GM19438 (cell line): ENCODE measurements around the gene EMD.
"Not testable (repeated sequence)": the region's sequence is repeated elsewhere in the genome, so short reads cannot be mapped to it uniquely, and the experiment has no call there.

Experiments used
- ATAC-seq: cut with Tn5 transposase; IDR thresholded peaks from one replicate; pipeline ENCODE4 v1.9.1; 2021; ENCODE audit warnings: low read depth; ENCODE audit not compliant: unreplicated experiment

Gene EMD

DNA sequence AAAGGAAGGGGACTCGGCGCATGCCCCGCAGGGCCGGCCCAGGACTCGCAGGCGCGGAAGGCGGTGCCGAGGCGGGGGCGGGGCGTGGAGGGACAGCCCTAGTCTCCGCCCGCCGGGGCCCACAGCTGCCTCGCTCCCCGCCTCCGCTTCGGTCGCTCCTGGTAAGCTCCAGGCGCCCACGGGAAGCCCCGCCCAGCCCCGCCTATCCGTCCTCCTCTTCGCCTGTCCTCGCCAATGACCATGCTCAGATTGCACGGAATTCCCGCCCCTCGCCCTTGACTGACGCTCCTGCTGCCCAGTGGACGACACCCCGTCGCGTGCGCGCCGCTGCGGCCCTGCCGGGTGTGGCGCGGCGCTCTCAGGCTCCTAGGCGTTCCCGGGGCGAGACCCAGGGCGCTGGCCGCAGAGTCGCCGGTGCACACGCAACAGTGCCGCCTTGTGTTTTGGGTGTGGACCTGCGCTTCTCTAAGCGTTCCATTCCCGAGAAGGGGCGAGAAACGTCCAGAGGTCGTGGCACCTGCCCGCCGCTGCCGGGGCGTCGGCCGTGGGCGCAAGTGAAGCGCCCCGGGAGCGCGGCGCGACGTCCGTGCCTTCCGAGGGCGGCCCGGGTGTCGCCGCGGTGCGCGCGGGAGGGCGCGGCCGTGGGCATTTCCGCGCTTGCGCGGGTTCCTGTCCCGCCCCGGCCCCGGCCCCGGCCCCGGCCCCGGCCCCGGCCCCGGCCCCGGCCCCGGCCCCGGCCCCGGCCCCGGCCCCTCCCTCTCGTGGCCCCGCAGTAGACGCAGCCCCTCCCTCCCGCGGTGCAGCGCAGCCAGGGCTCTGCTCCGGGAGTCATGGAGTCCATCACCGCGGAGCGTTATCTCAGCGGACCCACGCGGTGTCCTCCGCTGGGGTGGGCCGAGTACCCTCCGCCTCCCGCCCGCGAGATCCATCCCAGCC lies 11.0 kb downstream of the EMD start:
- peak; percentile 75 for ATAC-seq

- not testable (repeated sequence) for ATAC-seq
These were observed 17.3 kb downstream of the EMD start for GRCh38 chrX:154396363-154396762.

DNA sequence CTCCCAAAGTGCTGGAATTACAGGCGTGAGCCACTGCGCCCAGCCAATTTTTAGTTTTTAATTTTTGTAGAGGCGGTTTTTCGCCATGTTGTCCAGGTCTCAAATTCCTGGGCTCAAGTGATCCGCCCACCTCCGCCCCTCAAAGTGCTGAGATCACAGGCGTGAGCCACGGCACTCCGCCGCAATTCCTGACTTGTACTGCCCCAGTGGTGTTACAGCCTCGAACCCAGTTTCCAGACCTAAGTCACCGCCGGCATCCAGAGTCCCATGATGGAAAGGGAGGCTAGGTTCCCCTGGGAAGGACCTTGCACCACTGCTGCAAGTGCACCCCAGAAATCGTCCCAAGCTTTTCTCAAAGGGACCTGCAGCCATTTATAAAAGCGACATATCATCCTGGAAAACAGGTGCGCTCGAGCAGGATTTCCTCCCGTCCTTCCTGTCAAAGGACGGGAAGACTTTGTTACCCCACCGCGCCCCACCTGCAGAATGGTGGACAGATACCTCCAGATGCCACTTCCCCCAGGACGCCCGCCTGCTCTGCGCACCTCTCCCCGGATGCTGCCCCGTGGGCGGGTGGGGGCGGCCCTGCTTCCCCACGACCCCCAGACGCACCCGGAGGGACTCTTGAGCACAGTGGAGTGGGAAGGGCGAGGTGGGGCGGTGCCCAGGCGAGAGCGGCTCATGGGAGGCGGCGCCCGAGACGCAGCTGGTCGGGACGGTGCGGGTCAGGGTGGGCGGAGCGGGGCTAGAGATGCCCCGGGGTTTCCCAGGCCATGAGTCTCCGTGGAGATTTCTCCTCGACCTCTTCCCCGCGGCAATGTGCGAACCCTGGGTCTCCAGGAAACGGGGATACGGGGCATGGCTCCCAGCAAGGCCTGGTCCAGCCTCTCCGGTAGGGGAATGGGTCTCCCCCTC lies 18.1 kb downstream of the EMD start:
- peak; percentile 50 for ATAC-seq

DNA sequence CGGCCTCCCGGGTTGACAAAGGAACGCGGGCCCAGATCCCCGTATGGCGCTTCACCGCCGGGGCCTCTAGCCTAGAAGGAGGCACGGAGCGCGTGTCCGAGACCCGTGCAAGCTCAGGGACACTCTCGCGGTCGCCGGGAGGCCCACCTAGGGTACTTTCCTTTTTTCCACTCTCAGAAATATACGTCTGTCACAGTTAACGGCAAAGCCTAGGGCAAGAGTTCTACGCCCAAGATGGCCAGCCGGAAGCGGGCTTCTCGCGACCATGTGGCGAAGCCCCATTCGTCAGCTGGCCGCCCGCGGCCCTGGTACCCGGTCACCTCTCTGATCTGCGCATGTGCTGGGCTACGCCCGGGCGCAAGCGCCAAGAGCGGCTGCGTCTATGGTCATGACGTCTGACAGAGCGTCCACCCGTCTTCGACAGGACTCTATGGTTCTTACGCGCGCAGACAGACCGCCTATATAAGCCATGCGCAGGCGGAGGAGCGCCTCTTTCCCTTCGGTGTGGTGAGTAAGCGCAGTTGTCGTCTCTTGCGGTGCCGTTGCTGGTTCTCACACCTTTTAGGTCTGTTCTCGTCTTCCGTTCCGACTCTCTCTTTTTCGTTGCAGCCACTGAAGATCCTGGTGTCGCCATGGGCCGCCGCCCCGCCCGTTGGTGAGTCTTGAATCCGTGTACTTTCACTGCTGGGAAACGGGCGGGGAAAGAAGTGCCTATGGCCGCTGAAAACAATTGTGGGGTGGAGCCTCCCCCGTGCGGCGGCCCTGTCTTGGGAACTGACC lies 19.0 kb downstream of the EMD start, which contains the start of gene RPL10:
RPL10 (plus strand) TSS at position 490 of the 780 bp plus-strand sequence; CDS start at position 633, 143 bp downstream.
- peak; percentile 67 for ATAC-seq

GRCh38 chrX:154398668-154399526 lies 19.8 kb downstream of the EMD start:
- ATAC-seq = no peak

DNA sequence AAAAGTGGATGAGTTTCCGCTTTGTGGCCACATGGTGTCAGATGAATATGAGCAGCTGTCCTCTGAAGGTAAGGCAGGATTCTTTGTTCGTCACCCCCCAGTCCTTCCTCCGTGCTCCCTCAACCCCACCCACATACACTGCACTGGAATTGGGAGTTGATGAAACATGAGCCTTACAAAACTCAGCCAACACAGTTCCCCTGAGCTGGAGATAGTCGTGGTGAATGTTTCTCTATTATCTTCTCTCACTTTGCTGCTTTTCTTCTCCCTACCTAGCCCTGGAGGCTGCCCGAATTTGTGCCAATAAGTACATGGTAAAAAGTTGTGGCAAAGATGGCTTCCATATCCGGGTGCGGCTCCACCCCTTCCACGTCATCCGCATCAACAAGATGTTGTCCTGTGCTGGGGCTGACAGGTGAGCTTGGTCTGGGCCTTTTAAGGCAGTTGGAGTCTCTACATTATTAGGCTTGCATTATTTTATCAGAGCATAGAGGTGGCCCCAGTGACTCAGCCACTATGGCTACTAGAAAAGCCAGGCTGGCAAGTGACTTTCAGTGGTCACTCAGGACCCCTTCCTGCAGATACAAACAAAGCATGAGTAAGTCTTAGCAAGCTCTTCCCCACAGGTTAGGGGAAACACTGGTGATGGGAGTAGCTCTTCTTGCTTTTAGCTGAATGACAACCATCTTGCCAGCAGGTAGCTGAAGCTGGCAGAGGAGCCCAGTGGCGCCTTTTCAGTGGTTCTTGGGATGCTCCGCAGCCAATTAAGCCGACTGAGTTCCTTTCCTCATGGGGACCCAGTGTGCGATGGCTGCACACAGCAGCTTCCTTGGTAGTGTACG lies 20.7 kb downstream of the EMD start:
- ATAC-seq = no peak

DNA sequence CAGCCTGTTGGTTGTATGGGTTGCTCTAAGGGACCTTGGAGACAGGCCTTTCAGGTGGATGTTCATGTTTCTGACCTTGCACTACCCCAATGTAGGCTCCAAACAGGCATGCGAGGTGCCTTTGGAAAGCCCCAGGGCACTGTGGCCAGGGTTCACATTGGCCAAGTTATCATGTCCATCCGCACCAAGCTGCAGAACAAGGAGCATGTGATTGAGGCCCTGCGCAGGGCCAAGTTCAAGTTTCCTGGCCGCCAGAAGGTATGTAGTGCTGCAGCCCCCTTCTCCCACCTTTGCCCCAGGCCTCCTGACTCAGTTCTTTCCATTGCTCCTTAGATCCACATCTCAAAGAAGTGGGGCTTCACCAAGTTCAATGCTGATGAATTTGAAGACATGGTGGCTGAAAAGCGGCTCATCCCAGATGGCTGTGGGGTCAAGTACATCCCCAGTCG lies 21.3 kb downstream of the EMD start:
- not testable (repeated sequence) for ATAC-seq

DNA sequence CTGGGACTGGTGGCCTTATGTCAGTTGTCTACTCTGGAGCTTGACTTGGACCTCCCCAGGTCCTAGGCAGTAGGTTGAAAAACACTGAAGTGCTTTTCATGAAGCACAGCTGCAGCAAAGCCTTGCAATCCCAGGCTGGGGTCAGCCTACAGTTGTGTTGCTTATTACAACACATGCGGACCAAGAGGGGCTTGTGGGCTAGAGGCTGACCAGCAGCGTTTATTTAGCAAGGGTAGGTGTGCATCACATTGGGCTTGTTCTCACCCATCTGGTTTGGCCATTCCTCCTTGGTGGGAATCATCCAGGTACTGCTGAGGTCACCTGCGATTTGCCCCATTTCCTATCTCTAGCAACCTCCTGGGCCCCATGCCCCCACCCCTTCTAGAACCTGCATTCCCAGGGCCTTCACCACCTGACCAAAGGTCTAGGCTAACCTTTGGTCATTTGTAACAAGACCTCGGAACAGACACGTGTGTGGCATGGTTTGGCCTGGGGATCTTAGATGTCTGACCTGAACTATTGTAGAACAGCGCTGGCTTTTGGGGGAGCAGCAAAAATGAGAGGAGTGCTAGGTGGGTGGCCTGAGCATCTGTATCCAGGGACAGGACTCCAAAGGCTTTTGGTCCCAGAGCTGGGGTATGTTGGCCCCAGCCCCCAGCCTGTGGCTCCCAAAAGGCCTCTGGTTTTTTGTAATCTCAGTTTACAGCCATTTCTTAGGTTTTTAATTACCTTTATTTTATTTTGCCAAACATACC lies 22.1 kb downstream of the EMD start:
- no peak for ATAC-seq

GRCh38 chrX:154401918-154402621 lies 23.0 kb downstream of the EMD start:
- no peak for ATAC-seq

- ATAC-seq = no peak
These were observed 23.6 kb downstream of the EMD start for GRCh38 chrX:154402622-154403127.

- ATAC-seq = no peak
These were observed 24.1 kb downstream of the EMD start for GRCh38 chrX:154403192-154403591.

- no peak for ATAC-seq
These were observed 24.8 kb downstream of the EMD start for GRCh38 chrX:154403858-154404257.

GRCh38 chrX:154404625-154405192 lies 25.6 kb downstream of the EMD start:
- ATAC-seq = no peak

DNA sequence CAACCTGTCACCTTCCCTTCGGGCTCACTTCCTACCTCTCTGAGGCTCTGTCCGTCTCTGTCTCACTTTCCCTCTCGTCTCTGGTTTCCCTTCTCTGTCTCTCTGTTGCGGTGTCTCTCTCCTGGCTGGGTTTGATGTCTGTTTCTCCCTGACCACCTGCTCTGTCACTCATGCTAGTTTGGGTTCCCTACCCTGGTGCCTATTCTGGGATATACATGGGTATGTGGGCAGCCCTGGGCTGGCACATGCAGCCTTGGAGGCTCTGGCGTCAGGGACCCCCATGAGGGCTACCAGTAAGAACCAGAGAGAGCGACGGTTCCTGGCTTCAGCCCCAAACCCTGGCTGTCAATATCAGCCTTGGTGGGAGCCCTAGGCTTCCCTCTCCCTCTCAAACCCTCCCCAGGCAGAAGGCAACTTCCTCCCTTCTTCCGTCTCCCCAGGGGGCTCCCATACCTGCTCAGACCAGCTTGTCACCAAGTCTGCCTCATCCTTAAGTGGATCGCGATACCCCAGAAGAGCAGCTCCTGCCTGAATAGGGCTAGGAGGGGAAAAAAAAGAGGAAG lies 29.6 kb downstream of the EMD start:
- ATAC-seq = peak; percentile 17

DNA sequence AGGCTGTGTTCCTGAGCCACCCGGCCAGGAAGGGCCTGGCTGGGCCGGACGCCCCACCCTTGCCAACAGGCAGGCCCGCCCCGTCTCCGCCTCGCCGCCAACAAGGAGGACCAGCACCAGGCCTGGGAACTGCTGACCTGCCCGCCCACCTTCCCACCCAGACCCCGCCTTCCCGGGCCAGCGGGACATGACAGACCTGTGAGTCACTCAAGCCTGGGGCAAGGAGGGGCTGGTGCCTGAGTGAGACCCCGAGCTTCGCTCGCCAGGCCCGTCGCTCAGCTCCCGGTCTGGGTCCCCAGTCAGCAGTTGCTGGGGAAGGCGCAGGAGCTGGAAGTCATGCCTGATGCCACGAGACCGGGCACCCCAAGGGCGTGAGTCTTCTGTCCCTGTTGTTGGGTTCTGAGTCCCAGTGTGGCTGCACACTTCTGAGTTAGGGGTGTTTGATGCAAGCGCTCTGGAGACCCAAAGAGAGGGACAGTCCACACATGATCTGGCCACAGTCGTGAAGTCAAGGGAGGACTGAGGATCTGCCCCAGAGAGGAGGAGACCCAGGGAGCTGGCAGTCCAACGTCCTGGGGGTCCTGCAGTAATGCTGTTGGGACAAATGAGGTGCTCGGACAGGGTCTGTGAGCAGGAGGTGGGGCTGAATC lies 30.3 kb downstream of the EMD start, which contains the start of gene DNASE1L1:
DNASE1L1 (minus strand) TSS at position 33 of the 650 bp plus-strand sequence. CDS start 3,686 bp downstream, outside the sequence.
- ATAC-seq = peak; percentile 43

- ATAC-seq = peak; percentile 53
These were observed 32.9 kb downstream of the EMD start for GRCh38 chrX:154411981-154412340.
